ENCODE data around the gene SPRR2G.
"Not testable (repeated sequence)": the region's sequence is repeated elsewhere in the genome, so short reads cannot be mapped to it uniquely, and the experiment has no call there.

Gene SPRR2G

DNA sequence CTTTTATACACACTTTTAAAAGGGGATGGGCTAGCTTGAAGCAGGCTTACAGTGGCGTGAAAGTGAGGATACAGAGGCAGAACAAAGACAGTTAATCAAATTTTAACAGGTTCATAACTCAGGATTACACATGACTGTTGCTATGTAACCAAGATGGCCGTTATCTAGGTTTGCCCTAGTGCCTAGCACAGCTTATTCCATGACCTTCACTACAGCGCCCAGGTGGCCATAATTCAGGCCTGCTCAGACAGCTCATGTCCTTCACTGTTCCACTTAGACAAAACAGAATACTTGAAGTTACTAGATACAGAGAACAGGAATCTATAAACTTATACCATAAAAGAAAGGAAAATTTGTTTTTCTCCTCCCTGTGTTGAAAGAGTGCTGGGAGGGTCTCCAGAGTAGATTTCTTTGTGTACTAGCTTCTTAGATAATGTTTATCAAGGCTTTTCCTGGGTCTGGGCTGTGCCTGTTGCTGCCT, 31.2 kb downstream of the SPRR2G start:
- DNase-seq (ENCODE audit: low spot score): no peak
- TF ChIP-seq, protein P1, sequence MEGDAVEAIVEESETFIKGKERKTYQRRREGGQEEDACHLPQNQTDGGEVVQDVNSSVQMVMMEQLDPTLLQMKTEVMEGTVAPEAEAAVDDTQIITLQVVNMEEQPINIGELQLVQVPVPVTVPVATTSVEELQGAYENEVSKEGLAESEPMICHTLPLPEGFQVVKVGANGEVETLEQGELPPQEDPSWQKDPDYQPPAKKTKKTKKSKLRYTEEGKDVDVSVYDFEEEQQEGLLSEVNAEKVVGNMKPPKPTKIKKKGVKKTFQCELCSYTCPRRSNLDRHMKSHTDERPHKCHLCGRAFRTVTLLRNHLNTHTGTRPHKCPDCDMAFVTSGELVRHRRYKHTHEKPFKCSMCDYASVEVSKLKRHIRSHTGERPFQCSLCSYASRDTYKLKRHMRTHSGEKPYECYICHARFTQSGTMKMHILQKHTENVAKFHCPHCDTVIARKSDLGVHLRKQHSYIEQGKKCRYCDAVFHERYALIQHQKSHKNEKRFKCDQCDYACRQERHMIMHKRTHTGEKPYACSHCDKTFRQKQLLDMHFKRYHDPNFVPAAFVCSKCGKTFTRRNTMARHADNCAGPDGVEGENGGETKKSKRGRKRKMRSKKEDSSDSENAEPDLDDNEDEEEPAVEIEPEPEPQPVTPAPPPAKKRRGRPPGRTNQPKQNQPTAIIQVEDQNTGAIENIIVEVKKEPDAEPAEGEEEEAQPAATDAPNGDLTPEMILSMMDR (IDR thresholded peaks at IDR 0.05; ENCODE audit: extremely low read depth, insufficient read depth, missing control alignments): no peak
- in situ Hi-C loops (cut with MboI; ENCODE audit: low pct_unique_long_range_greater_than_20kb, low sequenced_read_pairs, unreplicated experiment): no loop called here

DNA sequence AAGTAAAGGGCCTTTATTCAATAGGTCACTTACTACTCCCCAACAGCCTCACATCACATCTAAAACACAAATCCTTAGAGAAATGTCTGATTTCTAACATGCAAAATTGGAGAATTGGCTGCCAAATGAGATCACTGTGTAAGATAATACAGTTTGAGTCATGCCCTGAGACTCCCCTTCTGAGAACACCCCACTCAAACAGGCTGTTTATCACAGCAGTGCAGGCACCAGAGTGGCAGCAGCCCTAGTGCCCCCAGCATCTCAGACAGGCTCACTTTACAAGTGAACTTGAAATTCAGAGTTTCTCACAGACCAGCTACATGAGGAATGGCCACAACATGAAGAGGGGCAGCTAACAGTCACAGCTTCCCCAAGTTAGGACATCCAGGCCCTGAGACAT, 35.4 kb downstream of the SPRR2G start:
- in situ Hi-C loops (cut with MboI; ENCODE audit: low pct_unique_long_range_greater_than_20kb, low sequenced_read_pairs, unreplicated experiment): not testable (repeated sequence)

DNA sequence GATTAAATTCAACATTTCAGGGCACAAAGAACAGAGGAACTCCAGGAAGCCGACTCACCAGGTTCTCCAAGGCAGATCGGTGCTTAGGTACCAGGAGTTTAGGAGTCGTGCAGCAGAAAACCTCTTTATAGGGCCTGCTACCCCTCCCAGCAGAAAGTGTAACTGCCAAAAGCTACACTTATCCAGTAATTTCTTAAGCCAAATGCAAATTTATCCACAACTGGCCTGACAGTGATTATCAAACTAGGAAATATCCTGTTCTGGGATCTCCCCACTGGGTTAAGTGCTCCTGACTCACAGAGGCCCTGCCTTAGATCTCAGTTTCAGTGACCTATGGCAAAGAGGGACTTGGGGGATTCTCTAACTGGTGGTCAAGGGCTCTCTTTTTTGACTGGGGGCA, 37.3 kb downstream of the SPRR2G start, which contains the start of gene SPRR2F:
SPRR2F (minus strand) TSS at position 101 of the 400 bp plus-strand sequence. CDS start 783 bp downstream, outside the sequence.
- TF ChIP-seq, protein P1 (IDR thresholded peaks at IDR 0.05; ENCODE audit: extremely low read depth, insufficient read depth, missing control alignments): no peak
- DNase-seq (ENCODE audit: low spot score): no peak
- in situ Hi-C loops (cut with MboI; ENCODE audit: low pct_unique_long_range_greater_than_20kb, low sequenced_read_pairs, unreplicated experiment): no loop called here

More for the DNA sequence above, 35.4 kb downstream of the SPRR2G start:
- DNase-seq (ENCODE audit: low spot score): not testable (repeated sequence)

DNA sequence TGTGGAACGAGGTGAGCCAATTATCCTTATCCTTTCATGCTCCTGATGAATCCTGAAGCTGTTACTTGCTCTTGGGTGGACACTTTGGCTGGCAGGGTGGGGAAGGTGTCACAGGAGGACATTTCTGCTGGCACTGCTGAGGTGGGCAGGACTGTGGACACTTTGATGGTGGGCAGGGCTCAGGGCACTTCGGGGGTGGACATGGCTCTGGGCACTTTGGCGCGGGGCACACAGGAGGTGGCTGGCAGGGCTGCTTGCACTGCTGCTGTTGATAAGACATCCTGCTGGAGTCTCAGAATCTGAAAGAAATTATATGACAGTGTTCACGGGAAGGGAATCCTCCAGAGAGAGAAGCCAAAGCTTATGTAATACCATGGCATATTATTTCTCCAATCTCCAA, 38.2 kb downstream of the SPRR2G start:
- in situ Hi-C loops (cut with MboI; ENCODE audit: low pct_unique_long_range_greater_than_20kb, low sequenced_read_pairs, unreplicated experiment): not testable (repeated sequence)

DNA sequence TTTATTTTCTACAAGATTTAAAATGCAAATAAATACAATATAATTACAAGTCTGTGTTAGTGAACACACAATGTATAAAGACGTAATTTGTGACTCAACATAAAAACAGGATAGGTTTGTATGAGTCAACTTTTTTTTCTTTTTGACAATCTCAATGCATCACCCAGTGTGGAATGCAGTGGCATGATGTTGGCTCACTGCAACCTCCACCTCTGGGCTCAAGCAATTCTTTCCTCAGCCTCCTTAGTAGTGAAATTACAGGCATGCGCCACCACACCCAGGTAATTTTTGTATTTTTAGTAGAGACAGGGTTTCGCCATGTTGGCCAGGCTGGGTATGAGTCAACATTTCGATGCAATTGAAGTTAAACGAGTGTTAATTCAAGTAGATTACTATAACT, 50.4 kb downstream of the SPRR2G start:
- in situ Hi-C loops (cut with MboI; ENCODE audit: low pct_unique_long_range_greater_than_20kb, low sequenced_read_pairs, unreplicated experiment): no loop called here
- DNase-seq (ENCODE audit: low spot score): no peak
- TF ChIP-seq, protein P1 (IDR thresholded peaks at IDR 0.05; ENCODE audit: extremely low read depth, insufficient read depth, missing control alignments): no peak

More for the DNA sequence above, 38.2 kb downstream of the SPRR2G start:
- not testable (repeated sequence) for DNase-seq (ENCODE audit: low spot score)
